GM12891 (cell line): ENCODE data around the gene BCL2.

Experiments
- POLR2A ChIP-seq: IDR thresholded peaks from 2 replicates; pipeline ENCODE4 v1.6.1; 2011; ENCODE audit warnings: low read depth, low read length, control low read depth
- POLR2AphosphoS5 ChIP-seq: IDR thresholded peaks from 2 replicates; pipeline ENCODE4 v1.6.1; 2011; ENCODE audit warnings: low read depth, low read length, control low read depth
- SPI1 ChIP-seq: IDR thresholded peaks from 2 replicates; pipeline ENCODE4 v1.6.1; 2011; ENCODE audit warnings: low read depth, low read length, control low read depth
- TAF1 ChIP-seq: IDR thresholded peaks from 2 replicates; pipeline ENCODE4 v1.6.1; 2011; ENCODE audit warnings: low read depth, low read length, control low read depth

- no peak for TF ChIP-seq SPI1
- no peak for TF ChIP-seq POLR2AphosphoS5
- no peak for TF ChIP-seq TAF1
- TF ChIP-seq POLR2A: no peak
Observed at GRCh38 chr18:63290166-63290820, 29.3 kb downstream of the BCL2 start.
